Endodermal cell (in vitro differentiated cells): ENCODE measurements around the gene MED14. TPM values are rescaled to one million over a fixed set of nuclear protein-coding genes. Genes with fewer than 3 reads are reported as not detected.

Experiments
- DNase-seq: peaks from one replicate; pipeline ENCODE4 v3.0.0-alpha.2; 2017
- H3K27ac ChIP-seq: 2 replicates; pipeline ENCODE4 v1.5.1; 2013; ENCODE audit warnings: mild to moderate bottlenecking, low read depth, low read length, moderate library complexity
- H3K27me3 ChIP-seq: 2 replicates; pipeline ENCODE4 v1.6.1; 2013; ENCODE audit warnings: mild to moderate bottlenecking, low read length, moderate library complexity; ENCODE audit not compliant: insufficient read depth, control insufficient read depth, poor library complexity, severe bottlenecking
- H3K36me3 ChIP-seq: 2 replicates; pipeline ENCODE4 v1.7.0; 2013; ENCODE audit warnings: mild to moderate bottlenecking, low read length, moderate library complexity; ENCODE audit not compliant: control insufficient read depth, insufficient read depth
- H3K4me1 ChIP-seq: one replicate; pipeline ENCODE4 v1.7.0; 2013; ENCODE audit warnings: low read length; ENCODE audit not compliant: control insufficient read depth, insufficient read depth
- H3K4me3 ChIP-seq: 2 replicates; pipeline ENCODE4 v1.5.1; 2013; ENCODE audit warnings: mild to moderate bottlenecking, low read length, moderate library complexity
- H3K9ac ChIP-seq: 2 replicates; pipeline ENCODE4 v1.6.1; 2013; ENCODE audit warnings: mild to moderate bottlenecking, low read length, moderate library complexity; ENCODE audit not compliant: poor library complexity, severe bottlenecking; ENCODE audit errors: extremely low read depth
- H3K9me3 ChIP-seq: 2 replicates; pipeline ENCODE4 v1.6.1; 2013; ENCODE audit warnings: mild to moderate bottlenecking, low read length, moderate library complexity; ENCODE audit not compliant: control insufficient read depth
- H3K27ac Mint-ChIP-seq: 2 replicates; pipeline ENCODE4 v1.8.0; 2020; ENCODE audit warnings: mixed read lengths
- H3K27me3 Mint-ChIP-seq: 2 replicates; pipeline ENCODE4 v1.8.0; 2021; ENCODE audit warnings: mild to moderate bottlenecking, mixed read lengths; ENCODE audit not compliant: insufficient read depth
- H3K36me3 Mint-ChIP-seq: 2 replicates; pipeline ENCODE4 v1.8.0; 2020; ENCODE audit warnings: low read depth, mixed read lengths
- H3K4me1 Mint-ChIP-seq: 2 replicates; pipeline ENCODE4 v1.8.0; 2020; ENCODE audit warnings: mixed read lengths
- H3K4me3 Mint-ChIP-seq: 2 replicates; pipeline ENCODE4 v1.8.0; 2020; ENCODE audit warnings: mild to moderate bottlenecking, moderate library complexity, mixed read lengths
- H3K9me3 Mint-ChIP-seq: 2 replicates; pipeline ENCODE4 v1.8.0; 2020; ENCODE audit warnings: mild to moderate bottlenecking, mixed read lengths
- CTCF ChIP-seq: fragments of 200-600 bp; sonication (generic); conservative IDR thresholded peaks from 2 replicates; pipeline ENCODE4 v1.5.0; 2021; ENCODE audit warnings: antibody characterized with exemption, mild to moderate bottlenecking
- WGBS, 2 experiments: methylation state at CpG; one replicate each; pipeline versions ENCODE4 v1.1.5 to v1.1.7; 2013; ENCODE audit warnings: missing lambda C conversion rate in 2 of 2, mixed read lengths in 1 of 2; ENCODE audit not compliant: insufficient coverage in 1 of 2, insufficient read length in 1 of 2; 5-methylcytosine and 5-hydroxymethylcytosine counted together
- total RNA-seq, 2 donors: library from RNA; stranded (reverse); fragmentation: NEBNext Ultra II Directional in 1 of 2; extraction: Animal tissue kit (Norgen Biotek cat#: 25700) in 1 of 2; gene quantifications; 2 replicates in 1 of 2; 3 replicates in 1 of 2; pipeline ENCODE4 v1.2.1, GENCODE V29; 2021

The MED14 gene
- total RNA-seq, 2 donors from 2014 or later = 50.4 to 53.4 TPM

DNA sequence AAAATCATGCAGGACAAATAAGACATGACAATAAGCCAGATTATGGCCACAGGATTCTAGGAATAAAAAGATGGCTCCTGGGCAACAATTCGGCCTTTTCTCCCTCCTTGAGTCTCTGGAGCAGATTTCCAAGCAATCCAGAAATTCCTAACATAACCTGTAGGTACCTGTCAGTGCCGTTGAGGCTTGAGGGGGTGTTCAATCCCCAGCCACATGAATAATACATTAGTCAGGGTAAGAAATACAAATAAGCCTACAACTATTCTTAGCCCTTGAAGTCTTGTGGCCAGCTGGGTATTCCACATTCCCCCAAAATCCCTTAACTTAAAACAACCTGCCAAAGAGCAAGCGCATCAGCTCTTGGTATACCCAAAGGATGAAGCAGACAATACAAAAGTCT, 97.7 kb downstream of the MED14 start:
- Mint-ChIP-seq H3K27me3 (no peaks in the 10 kb centered on the region), H3K36me3 (peaks cover 53% of the 10 kb centered on the region), H3K27ac (no peak overlapping the region), H3K4me1 (no peaks in the 10 kb centered on the region), H3K4me3 (no peak overlapping the region), H3K9me3 (peaks cover 29% of the 10 kb centered on the region)
- H3K27me3 ChIP-seq = no peaks in the 10 kb centered on the region
- peaks cover 35% of the 10 kb centered on the region for H3K36me3 ChIP-seq
- TF ChIP-seq CTCF = no peak
- H3K9me3 ChIP-seq = no peaks in the 10 kb centered on the region
- no peaks in the 10 kb centered on the region for H3K4me1 ChIP-seq
- H3K4me3 ChIP-seq = no peak overlapping the region
- no peak for DNase-seq
- no peak overlapping the region for H3K27ac ChIP-seq
- H3K9ac ChIP-seq = no peak overlapping the region
- WGBS, 2 experiments = 82% methylated on average over 3 of the region's 3 CpGs; no CpG with 5 or more reads in 1 of the 2 experiments

GRCh38 chrX:40632199-40632598, 103.1 kb downstream of the MED14 start:
- no peaks in the 10 kb centered on the region for H3K27me3 Mint-ChIP-seq
- H3K9me3 Mint-ChIP-seq = peaks cover 17% of the 10 kb centered on the region
- H3K4me3 Mint-ChIP-seq = no peak overlapping the region

GRCh38 chrX:40628506-40628905, 106.8 kb downstream of the MED14 start:
- peaks cover 7% of the 10 kb centered on the region for H3K36me3 ChIP-seq
- no peaks in the 10 kb centered on the region for H3K4me1 ChIP-seq
- H3K9me3 Mint-ChIP-seq = peaks cover 19% of the 10 kb centered on the region
- no peaks in the 10 kb centered on the region for H3K9me3 ChIP-seq
- no peak overlapping the region for H3K27ac ChIP-seq
- no peak overlapping the region for H3K27ac Mint-ChIP-seq
- H3K4me3 Mint-ChIP-seq = no peak overlapping the region
- H3K4me3 ChIP-seq = no peak overlapping the region
- no peak overlapping the region for H3K9ac ChIP-seq
- H3K36me3 Mint-ChIP-seq = peaks cover 22% of the 10 kb centered on the region
- no peaks in the 10 kb centered on the region for H3K27me3 ChIP-seq
- no peak for TF ChIP-seq CTCF
- no peaks in the 10 kb centered on the region for H3K4me1 Mint-ChIP-seq
- DNase-seq = no peak
- WGBS, 2 experiments = 94% methylated on average over 5 of the region's 5 CpGs; no CpG with 5 or more reads in 1 of the 2 experiments
- no peaks in the 10 kb centered on the region for H3K27me3 Mint-ChIP-seq

More at GRCh38 chrX:40632199-40632598, 103.1 kb downstream of the MED14 start:
- no peak overlapping the region for H3K27ac Mint-ChIP-seq
- DNase-seq = no peak
- no peaks in the 10 kb centered on the region for H3K4me1 Mint-ChIP-seq
- H3K36me3 Mint-ChIP-seq = peaks cover 54% of the 10 kb centered on the region
- no peak overlapping the region for H3K27ac ChIP-seq
- peaks cover 40% of the 10 kb centered on the region for H3K36me3 ChIP-seq
- no peak overlapping the region for H3K9ac ChIP-seq
- H3K4me3 ChIP-seq = no peak overlapping the region
- no peaks in the 10 kb centered on the region for H3K27me3 ChIP-seq
- WGBS, 2 experiments = 95 to 100% methylated on average over 1 to 4 of the region's 4 CpGs
- no peaks in the 10 kb centered on the region for H3K9me3 ChIP-seq
- no peaks in the 10 kb centered on the region for H3K4me1 ChIP-seq
- TF ChIP-seq CTCF = no peak
